A549 (cell line): Measurements from ENCODE around the gene UBE4A.

Experiments used
- CEBPB ChIP-seq, 2 experiments: fragments of >200 bp in 1 of 2; sonication (Bioruptor Twin) in 1 of 2; formaldehyde crosslinking in 1 of 2; IDR thresholded peaks; 2 replicates each; pipeline ENCODE4 v1.6.1; 2012 to 2016
- CHD4 ChIP-seq: fragments of 200-600 bp; sonication (generic); IDR thresholded peaks from 2 replicates; pipeline ENCODE4 v1.6.1; 2016; ENCODE audit warnings: antibody characterized with exemption, mild to moderate bottlenecking, borderline replicate concordance
- EP300 ChIP-seq, 2 experiments: fragments of >200 bp; sonication (Bioruptor Twin); formaldehyde crosslinking; IDR thresholded peaks; 2 replicates in 1 of 2; 3 replicates in 1 of 2; pipeline ENCODE4 v1.6.1; 2016 to 2017
- JUNB ChIP-seq: fragments of >200 bp; sonication (Bioruptor Twin); formaldehyde crosslinking; IDR thresholded peaks from 2 replicates; pipeline ENCODE4 v1.6.1; 2016
- KDM5A ChIP-seq: fragments of 200-600 bp; sonication (generic); IDR thresholded peaks from 2 replicates; pipeline ENCODE4 v1.6.1; 2016; ENCODE audit warnings: antibody characterized with exemption, mild to moderate bottlenecking
- MAZ ChIP-seq: fragments of 150-350 bp; IDR thresholded peaks from 2 replicates; pipeline ENCODE4 v1.6.1; 2014; ENCODE audit warnings: antibody characterized with exemption, low read depth, low read length, borderline replicate concordance
- POLR2A ChIP-seq: IDR thresholded peaks from 2 replicates; pipeline ENCODE4 v1.6.1; 2012; ENCODE audit warnings: mild to moderate bottlenecking, low read length
- RAD21 ChIP-seq, 2 experiments: fragments of >200 bp in 1 of 2; sonication (Bioruptor Twin) in 1 of 2; formaldehyde crosslinking in 1 of 2; IDR thresholded peaks in 1 of 2; conservative IDR thresholded peaks in 1 of 2; 2 replicates in 1 of 2; 3 replicates in 1 of 2; pipeline ENCODE4 v1.6.1; 2012 to 2018; ENCODE audit warnings: inconsistent platforms in 1 of 2
- SREBF2 ChIP-seq: fragments of 450-650 bp; IDR thresholded peaks from 2 replicates; pipeline ENCODE4 v1.6.1; 2014; ENCODE audit warnings: mild to moderate bottlenecking, moderate library complexity
- TF ChIP-seq, protein P1 (sequence below): fragments of >200 bp; sonication (Bioruptor Twin); formaldehyde crosslinking; IDR thresholded peaks from 3 replicates; pipeline ENCODE4 v1.5.1; 2016
- TF ChIP-seq, protein P2 (sequence below): IDR thresholded peaks from 2 replicates; pipeline ENCODE4 v1.6.1; 2012

DNA sequence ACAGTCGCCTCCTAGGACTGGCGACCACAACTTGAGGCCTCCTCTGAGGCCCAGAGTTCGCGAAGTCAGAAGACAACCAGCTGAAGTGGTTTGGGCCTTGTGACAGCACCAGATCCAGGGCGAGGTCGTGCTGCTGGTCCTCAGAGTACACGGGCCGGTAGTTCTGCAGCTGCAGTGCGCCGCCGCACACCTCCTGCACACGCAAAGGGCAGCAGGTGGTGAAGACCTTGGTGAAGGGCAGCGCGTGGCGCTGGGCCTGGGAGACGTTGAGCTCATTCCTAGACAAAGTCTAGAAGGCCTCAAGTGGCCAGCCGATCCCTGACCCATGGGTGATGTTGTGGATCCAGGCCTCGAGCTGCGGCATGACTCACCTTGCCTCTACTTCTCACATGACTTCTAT is 36.7 kb upstream of the UBE4A start:
- TF ChIP-seq, protein P1, sequence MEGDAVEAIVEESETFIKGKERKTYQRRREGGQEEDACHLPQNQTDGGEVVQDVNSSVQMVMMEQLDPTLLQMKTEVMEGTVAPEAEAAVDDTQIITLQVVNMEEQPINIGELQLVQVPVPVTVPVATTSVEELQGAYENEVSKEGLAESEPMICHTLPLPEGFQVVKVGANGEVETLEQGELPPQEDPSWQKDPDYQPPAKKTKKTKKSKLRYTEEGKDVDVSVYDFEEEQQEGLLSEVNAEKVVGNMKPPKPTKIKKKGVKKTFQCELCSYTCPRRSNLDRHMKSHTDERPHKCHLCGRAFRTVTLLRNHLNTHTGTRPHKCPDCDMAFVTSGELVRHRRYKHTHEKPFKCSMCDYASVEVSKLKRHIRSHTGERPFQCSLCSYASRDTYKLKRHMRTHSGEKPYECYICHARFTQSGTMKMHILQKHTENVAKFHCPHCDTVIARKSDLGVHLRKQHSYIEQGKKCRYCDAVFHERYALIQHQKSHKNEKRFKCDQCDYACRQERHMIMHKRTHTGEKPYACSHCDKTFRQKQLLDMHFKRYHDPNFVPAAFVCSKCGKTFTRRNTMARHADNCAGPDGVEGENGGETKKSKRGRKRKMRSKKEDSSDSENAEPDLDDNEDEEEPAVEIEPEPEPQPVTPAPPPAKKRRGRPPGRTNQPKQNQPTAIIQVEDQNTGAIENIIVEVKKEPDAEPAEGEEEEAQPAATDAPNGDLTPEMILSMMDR = no peak
- TF ChIP-seq EP300 (IDR thresholded peaks at IDR 0.05) (no peak), RAD21 (conservative IDR thresholded peaks at IDR 0.05 in 1 of 2, IDR thresholded peaks at IDR 0.05 in 1 of 2) (no peak), KDM5A (no peak), JUNB (no peak), POLR2A (no peak), CHD4 (no peak), SREBF2 (no peak), MAZ (no peak), CEBPB (IDR thresholded peaks at IDR 0.05) (no peak)
- TF ChIP-seq, protein P2, sequence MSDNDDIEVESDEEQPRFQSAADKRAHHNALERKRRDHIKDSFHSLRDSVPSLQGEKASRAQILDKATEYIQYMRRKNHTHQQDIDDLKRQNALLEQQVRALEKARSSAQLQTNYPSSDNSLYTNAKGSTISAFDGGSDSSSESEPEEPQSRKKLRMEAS = no peak
